ENCODE data around the gene GTPBP4. TPM values are rescaled to one million over a fixed set of nuclear protein-coding genes. Genes with fewer than 3 reads are reported as not detected.

GTPBP4 gene
- polyA plus RNA-seq, 2 of the 4 experiments (the other 2 are of a cell fraction) = 67.8 to 104 TPM

DNA sequence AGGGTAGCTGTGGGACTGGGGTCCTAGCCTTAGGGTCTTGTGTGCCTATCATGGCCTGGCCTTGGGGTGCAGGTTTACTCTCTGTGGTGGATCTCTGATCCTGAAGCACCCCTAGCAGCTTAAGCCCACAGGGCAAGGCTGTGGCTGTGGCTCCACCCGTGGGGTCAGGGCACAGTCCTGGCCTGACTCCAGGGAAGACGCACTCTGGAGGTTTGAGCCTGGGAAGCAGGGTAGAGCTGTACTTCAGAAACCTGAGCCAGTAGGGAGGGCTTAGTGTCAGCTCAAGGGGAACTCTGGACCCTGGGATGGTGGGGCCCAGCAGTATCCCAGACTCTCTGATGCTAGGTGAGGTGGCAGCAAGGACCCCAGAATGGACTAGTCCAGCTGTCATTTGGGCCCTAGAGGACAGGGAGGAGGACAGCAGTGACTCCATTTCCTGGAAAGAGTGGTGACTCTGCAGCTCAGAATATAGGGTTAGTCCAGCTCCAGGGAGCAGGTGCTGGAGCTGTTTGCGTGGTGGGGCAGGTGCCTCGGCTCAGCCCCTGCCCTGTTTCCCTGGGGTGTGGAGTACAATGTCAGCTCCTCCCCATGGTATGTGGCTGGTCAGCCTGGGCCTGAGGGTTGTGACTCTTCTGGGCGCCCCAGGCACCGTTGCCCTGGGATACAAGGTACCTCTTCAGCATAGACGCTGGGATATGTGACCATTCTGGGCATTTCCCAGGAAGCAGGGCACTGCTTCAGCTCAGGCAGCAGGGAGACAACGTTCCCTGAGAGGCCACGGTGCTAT, 15.8 kb downstream of the GTPBP4 start (continued):
- TF ChIP-seq, protein P1, sequence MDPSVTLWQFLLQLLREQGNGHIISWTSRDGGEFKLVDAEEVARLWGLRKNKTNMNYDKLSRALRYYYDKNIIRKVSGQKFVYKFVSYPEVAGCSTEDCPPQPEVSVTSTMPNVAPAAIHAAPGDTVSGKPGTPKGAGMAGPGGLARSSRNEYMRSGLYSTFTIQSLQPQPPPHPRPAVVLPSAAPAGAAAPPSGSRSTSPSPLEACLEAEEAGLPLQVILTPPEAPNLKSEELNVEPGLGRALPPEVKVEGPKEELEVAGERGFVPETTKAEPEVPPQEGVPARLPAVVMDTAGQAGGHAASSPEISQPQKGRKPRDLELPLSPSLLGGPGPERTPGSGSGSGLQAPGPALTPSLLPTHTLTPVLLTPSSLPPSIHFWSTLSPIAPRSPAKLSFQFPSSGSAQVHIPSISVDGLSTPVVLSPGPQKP (IDR thresholded peaks at IDR 0.05; ENCODE audit: low read depth, low read length) = no peak

DNA sequence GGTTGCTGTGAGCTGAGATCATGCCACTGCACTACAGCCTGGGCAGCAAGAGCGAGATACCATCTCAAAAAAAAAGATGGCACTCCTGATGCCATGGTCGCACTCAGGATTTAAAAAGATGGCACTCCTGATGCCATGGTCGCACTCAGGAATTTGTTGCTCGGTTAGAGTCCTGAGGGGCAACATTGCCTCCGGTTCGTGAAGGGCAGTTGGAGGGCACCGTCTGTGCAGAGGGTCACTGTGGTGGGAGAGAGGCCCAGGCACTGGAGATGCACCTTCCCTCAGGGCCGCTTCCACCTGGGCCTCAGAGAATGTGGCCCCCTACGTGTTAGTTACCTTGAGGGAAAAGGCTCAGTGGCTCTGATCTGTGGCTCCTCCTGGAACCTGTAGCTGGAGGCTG, 18.3 kb downstream of the GTPBP4 start:
- TF ChIP-seq FOSL2 (IDR thresholded peaks at IDR 0.05) (no peak), FOSL2 (CRISPR knock-in tag; IDR thresholded peaks at IDR 0.05) (no peak), HEYL (CRISPR knock-in tag; IDR thresholded peaks at IDR 0.05) (no peak), FOXS1 (CRISPR knock-in tag; IDR thresholded peaks at IDR 0.05) (no peak), RNF2 (IDR thresholded peaks at IDR 0.05; ENCODE audit: borderline replicate concordance, low read depth) (no peak), ZC3H11A (IDR thresholded peaks at IDR 0.05) (no peak), KDM5A (IDR thresholded peaks at IDR 0.05) (no peak)
- ATAC-seq (no peak), FAIRE-seq (no peak), DNase-seq (ENCODE audit: low read depth in 1 of 2, low spot score in 1 of 2) (no peak)
- H3K27ac ChIP-seq = no peak overlapping the region
- no peak overlapping the region for H3K4me3 ChIP-seq
- peaks cover 13% of the 10 kb centered on the region for H3K9me3 ChIP-seq
- H3K4me2 ChIP-seq = no peak overlapping the region
- ChIA-PET CTCF (interaction anchor here (0.6 to 1.2 kb wide), 2 partner anchors 30 to 697 kb away, joined by 3 read pairs; no protein-coding TSS in a partner anchor), POLR2A (no interaction called here)
- no peaks in the 10 kb centered on the region for H3K4me1 ChIP-seq
- WGBS (ENCODE audit: missing lambda C conversion rate) = 94% methylated on average over 9 of the region's 9 CpGs

DNA sequence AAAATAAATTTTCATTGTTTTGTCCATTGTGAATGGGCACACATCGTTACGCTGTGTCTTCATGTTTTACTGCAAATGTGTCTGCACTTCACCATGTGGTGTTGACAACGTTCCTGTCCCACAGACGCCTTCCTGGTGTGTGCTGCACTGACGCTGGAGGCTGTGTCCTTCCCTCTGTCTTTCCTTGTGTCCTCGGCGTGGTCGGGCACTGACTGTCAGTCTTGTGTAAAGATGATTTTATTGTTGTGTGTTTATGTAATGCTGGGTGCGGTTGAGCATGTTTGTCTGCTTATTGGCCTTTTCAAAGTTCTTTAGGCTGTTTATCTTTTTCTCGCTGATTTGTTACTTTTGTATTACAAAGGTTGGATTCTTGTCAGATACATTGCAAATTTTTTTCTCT, 19.3 kb downstream of the GTPBP4 start:
- no peak for DNase-seq (ENCODE audit: low read depth in 1 of 2, low spot score in 1 of 2)
- Histone ChIP-seq H3K4me2 (no peak overlapping the region), H3K9me3 (peaks cover 3% of the 10 kb centered on the region; the same call in 2 of the 3 replicates), H3K4me1 (no peaks in the 10 kb centered on the region), H3K27ac (no peak overlapping the region), H3K4me3 (no peak overlapping the region)
- ATAC-seq = no peak
- FAIRE-seq = no peak
- TF ChIP-seq ZSCAN20 (CRISPR knock-in tag; IDR thresholded peaks at IDR 0.05) (no peak), ZC3H11A (IDR thresholded peaks at IDR 0.05) (no peak), EHF (CRISPR knock-in tag; IDR thresholded peaks at IDR 0.05) (no peak), RARB (CRISPR knock-in tag; IDR thresholded peaks at IDR 0.05) (no peak), EP300 (IDR thresholded peaks at IDR 0.05) (no peak), NR3C1 (IDR thresholded peaks at IDR 0.05) (no peak), HOXB13 (CRISPR knock-in tag; IDR thresholded peaks at IDR 0.05; ENCODE audit: low read depth) (no peak), POLR2A (IDR thresholded peaks at IDR 0.05; ENCODE audit: low read length) (no peak)
- TF ChIP-seq, protein P2, sequence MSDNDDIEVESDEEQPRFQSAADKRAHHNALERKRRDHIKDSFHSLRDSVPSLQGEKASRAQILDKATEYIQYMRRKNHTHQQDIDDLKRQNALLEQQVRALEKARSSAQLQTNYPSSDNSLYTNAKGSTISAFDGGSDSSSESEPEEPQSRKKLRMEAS (IDR thresholded peaks at IDR 0.05) = no peak
- 91% methylated on average over 10 of the region's 10 CpGs for WGBS (ENCODE audit: missing lambda C conversion rate)
- CTCF ChIA-PET = no interaction called here
- POLR2A ChIA-PET = no interaction called here

DNA sequence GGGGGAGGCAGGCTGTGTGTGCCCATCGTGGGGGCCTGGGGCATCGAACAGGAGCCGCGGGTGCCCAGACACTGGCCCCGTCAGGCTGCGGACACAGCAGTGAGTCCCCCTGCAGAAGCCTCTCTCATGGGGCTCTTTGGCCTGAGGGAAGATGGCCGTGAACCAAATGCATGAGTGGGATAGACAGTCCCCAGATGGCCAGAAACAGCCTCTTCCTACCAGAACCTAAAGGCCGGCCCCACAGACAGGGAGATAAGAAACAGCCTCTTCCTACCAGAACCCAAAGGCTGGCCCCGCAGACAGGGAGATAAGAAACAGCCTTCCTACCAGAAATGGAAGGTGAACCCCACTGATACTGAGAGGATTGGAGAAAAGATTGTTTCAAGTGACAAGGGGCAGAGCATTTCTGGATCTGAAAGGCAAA, 20.8 kb downstream of the GTPBP4 start:
- H3K27ac ChIP-seq = no peak overlapping the region
- ChIA-PET CTCF (interaction anchor here (0.6 kb wide), 1 partner anchor 13 kb away, joined by 3 read pairs; no protein-coding TSS in a partner anchor), POLR2A (no interaction called here)
- DNase-seq (ENCODE audit: low read depth in 1 of 2, low spot score in 1 of 2) (no peak), ATAC-seq (no peak), FAIRE-seq (no peak)
- WGBS (ENCODE audit: missing lambda C conversion rate) = 96% methylated on average over 9 of the region's 9 CpGs
- H3K9me3 ChIP-seq = no peaks in the 10 kb centered on the region
- H3K4me1 ChIP-seq = no peaks in the 10 kb centered on the region
- no peak overlapping the region for H3K4me3 ChIP-seq
- no peak overlapping the region for H3K4me2 ChIP-seq
- TF ChIP-seq, protein P3, sequence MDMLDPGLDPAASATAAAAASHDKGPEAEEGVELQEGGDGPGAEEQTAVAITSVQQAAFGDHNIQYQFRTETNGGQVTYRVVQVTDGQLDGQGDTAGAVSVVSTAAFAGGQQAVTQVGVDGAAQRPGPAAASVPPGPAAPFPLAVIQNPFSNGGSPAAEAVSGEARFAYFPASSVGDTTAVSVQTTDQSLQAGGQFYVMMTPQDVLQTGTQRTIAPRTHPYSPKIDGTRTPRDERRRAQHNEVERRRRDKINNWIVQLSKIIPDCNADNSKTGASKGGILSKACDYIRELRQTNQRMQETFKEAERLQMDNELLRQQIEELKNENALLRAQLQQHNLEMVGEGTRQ (IDR thresholded peaks at IDR 0.05) = no peak
- TF ChIP-seq, protein P1 (IDR thresholded peaks at IDR 0.05; ENCODE audit: low read depth, low read length) = no peak
- TF ChIP-seq POLR2A (IDR thresholded peaks at IDR 0.05; ENCODE audit: low read length) (no peak), MAFK (IDR thresholded peaks at IDR 0.05; ENCODE audit: partially characterized antibody) (no peak), HEYL (CRISPR knock-in tag; IDR thresholded peaks at IDR 0.05) (no peak), PHF8 (IDR thresholded peaks at IDR 0.05; ENCODE audit: borderline replicate concordance, low read depth) (no peak), CEBPB (IDR thresholded peaks at IDR 0.05) (no peak), RCOR1 (IDR thresholded peaks at IDR 0.05; ENCODE audit: low read depth, low read length) (no peak), FOXS1 (CRISPR knock-in tag; IDR thresholded peaks at IDR 0.05) (no peak), TFCP2L1 (CRISPR knock-in tag; IDR thresholded peaks at IDR 0.05) (no peak), JUN (IDR thresholded peaks at IDR 0.05) (no peak), RFX5 (IDR thresholded peaks at IDR 0.05) (no peak), ZFP36 (IDR thresholded peaks at IDR 0.05; ENCODE audit: borderline replicate concordance, partially characterized antibody) (no peak), ZC3H11A (IDR thresholded peaks at IDR 0.05) (no peak), EP300 (IDR thresholded peaks at IDR 0.05) (no peak), KDM5A (IDR thresholded peaks at IDR 0.05) (no peak)
- TF ChIP-seq, protein P4, sequence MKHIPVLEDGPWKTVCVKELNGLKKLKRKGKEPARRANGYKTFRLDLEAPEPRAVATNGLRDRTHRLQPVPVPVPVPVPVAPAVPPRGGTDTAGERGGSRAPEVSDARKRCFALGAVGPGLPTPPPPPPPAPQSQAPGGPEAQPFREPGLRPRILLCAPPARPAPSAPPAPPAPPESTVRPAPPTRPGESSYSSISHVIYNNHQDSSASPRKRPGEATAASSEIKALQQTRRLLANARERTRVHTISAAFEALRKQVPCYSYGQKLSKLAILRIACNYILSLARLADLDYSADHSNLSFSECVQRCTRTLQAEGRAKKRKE (CRISPR knock-in tag; IDR thresholded peaks at IDR 0.05; ENCODE audit: low read depth) = no peak
- TF ChIP-seq, protein P5, sequence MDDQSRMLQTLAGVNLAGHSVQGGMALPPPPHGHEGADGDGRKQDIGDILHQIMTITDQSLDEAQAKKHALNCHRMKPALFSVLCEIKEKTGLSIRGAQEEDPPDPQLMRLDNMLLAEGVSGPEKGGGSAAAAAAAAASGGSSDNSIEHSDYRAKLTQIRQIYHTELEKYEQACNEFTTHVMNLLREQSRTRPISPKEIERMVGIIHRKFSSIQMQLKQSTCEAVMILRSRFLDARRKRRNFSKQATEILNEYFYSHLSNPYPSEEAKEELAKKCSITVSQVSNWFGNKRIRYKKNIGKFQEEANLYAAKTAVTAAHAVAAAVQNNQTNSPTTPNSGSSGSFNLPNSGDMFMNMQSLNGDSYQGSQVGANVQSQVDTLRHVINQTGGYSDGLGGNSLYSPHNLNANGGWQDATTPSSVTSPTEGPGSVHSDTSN (IDR thresholded peaks at IDR 0.05) = no peak
